HepG2 (cell line): ENCODE data around the gene FAM222A. TPM values are rescaled to one million over a fixed set of nuclear protein-coding genes. Genes with fewer than 3 reads are reported as not detected.

Experiments
- ATAC-seq: fragments of 200-7000 bp; cut with Tn5 transposase; 3 replicates; pipeline ENCODE4 v1.9.1; 2020; ENCODE audit warnings: mild to moderate bottlenecking, moderate library complexity
- BruUV-seq: library from RNA; stranded (reverse); fragments of 400-500 nt; replicated peaks from 2 replicates; lab custom pipeline; 2021; lab: Mats Ljungman, UMichigan
- CTCF ChIA-PET: fragments of 300-600 bp; formaldehyde crosslinking; extraction: SDS; loops from one replicate; lab custom pipeline; 2021; ENCODE audit warnings: low total read pairs, inconsistent platforms, low intra/inter-chr PET ratio; lab: Yijun Ruan, JAX
- POLR2A ChIA-PET: fragments of 350-600 bp; sonication (Branson Sonifier 250); formaldehyde crosslinking; loops from one replicate; lab custom pipeline; 2020; ENCODE audit warnings: antibody characterized with exemption, inconsistent platforms; lab: Yijun Ruan, JAX
- DNase-seq: peaks from one replicate; pipeline ENCODE4 v3.0.0-alpha.2; 2015; ENCODE audit warnings: low spot score
- FAIRE-seq: peaks from 3 replicates; lab custom pipeline; 2011; peaks lifted over from hg19 to GRCh38; lab: Jason Lieb, UNC
- H2AFZ ChIP-seq: one replicate; pipeline ENCODE4 v1.6.1; 2011; ENCODE audit warnings: low read length, inconsistent platforms
- H3K27ac ChIP-seq: fragments of 300-600 bp; 3 replicates; pipeline ENCODE4 v1.8.0; 2011; ENCODE audit warnings: mixed run types, mild to moderate bottlenecking, mixed read lengths, low read length, inconsistent platforms; ENCODE audit not compliant: insufficient read depth; ENCODE audit errors: extremely low read length
- H3K27me3 ChIP-seq, 2 experiments: fragments of 200-600 bp in 1 of 2; 2 replicates in 1 of 2; 3 replicates in 1 of 2; pipeline versions ENCODE4 v1.6.0 to v1.8.0; 2011; ENCODE audit warnings: low read length in 2 of 2, mild to moderate bottlenecking in 2 of 2, moderate library complexity in 2 of 2, inconsistent platforms in 1 of 2; ENCODE audit not compliant: insufficient read depth in 2 of 2, control insufficient read depth in 1 of 2
- H3K36me3 ChIP-seq, 2 experiments: fragments of 200-600 bp in 1 of 2; replicated peaks in 1 of 2; 2 replicates in 1 of 2; 3 replicates in 1 of 2; pipeline versions ENCODE4 v1.5.1 to v1.8.0; 2011; ENCODE audit warnings: low read length in 2 of 2, inconsistent platforms in 1 of 2; ENCODE audit not compliant: insufficient read depth in 2 of 2, control insufficient read depth in 1 of 2
- H3K4me1 ChIP-seq: 2 replicates; pipeline ENCODE4 v1.5.1; 2012; ENCODE audit warnings: low read length, inconsistent platforms; ENCODE audit not compliant: insufficient read depth
- H3K4me2 ChIP-seq: 2 replicates; pipeline ENCODE4 v1.6.0; 2011; ENCODE audit warnings: low read depth, low read length, inconsistent platforms
- H3K4me3 ChIP-seq, 3 experiments: fragments of 200-600 bp in 1 of 3; sonication (generic), shearing (Covaris generic) in 1 of 3; replicated peaks in 1 of 3; 2 replicates each; pipeline ENCODE4 v1.5.1; 2011 to 2016; ENCODE audit warnings: low read length in 3 of 3, inconsistent platforms in 2 of 3, low read depth in 2 of 3, mild to moderate bottlenecking in 2 of 3, control low read depth in 1 of 3, mixed read lengths in 1 of 3; ENCODE audit not compliant: insufficient read depth in 1 of 3
- H3K79me2 ChIP-seq: one replicate; pipeline ENCODE4 v1.6.1; 2011; ENCODE audit warnings: low read length, inconsistent platforms; ENCODE audit not compliant: insufficient read depth
- H3K9ac ChIP-seq: 2 replicates; pipeline ENCODE4 v1.6.0; 2011; ENCODE audit warnings: mild to moderate bottlenecking, low read depth, low read length, inconsistent platforms; ENCODE audit not compliant: insufficient read depth
- H3K9me3 ChIP-seq: 2 replicates; pipeline ENCODE4 v1.5.1; 2012; ENCODE audit warnings: mild to moderate bottlenecking, low read length
- H4K20me1 ChIP-seq: 2 replicates; pipeline ENCODE4 v1.6.0; 2011; ENCODE audit warnings: inconsistent platforms, mild to moderate bottlenecking, low read length, moderate library complexity; ENCODE audit not compliant: insufficient read depth
- BCL6 ChIP-seq: IDR thresholded peaks from 2 replicates; pipeline ENCODE4 v1.6.1; 2016; ENCODE audit warnings: missing genetic modification reagents, missing compliant biosample characterization
- CBX5 ChIP-seq: sonication (generic); formaldehyde crosslinking; IDR thresholded peaks from 2 replicates; pipeline ENCODE4 v1.4.0; 2020; ENCODE audit warnings: missing genetic modification reagents, borderline replicate concordance
- GATA4 ChIP-seq: sonication (generic); IDR thresholded peaks from 2 replicates; pipeline ENCODE4 v1.6.1; 2016; ENCODE audit warnings: antibody characterized with exemption, low read depth, borderline replicate concordance
- HNRNPL ChIP-seq: fragments of 200-400 bp; formaldehyde crosslinking; IDR thresholded peaks from 2 replicates; pipeline ENCODE4 v1.6.1; 2017; ENCODE audit warnings: mild to moderate bottlenecking, low read depth, low read length
- HOXA7 ChIP-seq: sonication (generic); formaldehyde crosslinking; IDR thresholded peaks from 2 replicates; pipeline ENCODE4 v1.8.1; 2022; ENCODE audit warnings: mild to moderate bottlenecking, missing genetic modification reagents, moderate library complexity
- SNRNP70 ChIP-seq: fragments of 200-400 bp; formaldehyde crosslinking; IDR thresholded peaks from 2 replicates; pipeline ENCODE4 v1.6.1; 2017; ENCODE audit warnings: mild to moderate bottlenecking, low read depth, low read length, moderate library complexity
- SP5 ChIP-seq: IDR thresholded peaks from 2 replicates; pipeline ENCODE4 v1.6.1; 2016; ENCODE audit warnings: low read depth, borderline replicate concordance
- ZNF101 ChIP-seq: sonication (generic); formaldehyde crosslinking; IDR thresholded peaks from 2 replicates; pipeline ENCODE4 v1.4.0; 2020; ENCODE audit warnings: mild to moderate bottlenecking, low read depth, missing genetic modification reagents, borderline replicate concordance
- WGBS: methylation state at CpG from one replicate; pipeline ENCODE4 v1.1.6; 2017; ENCODE audit warnings: low lambda C conversion rate; 5-methylcytosine and 5-hydroxymethylcytosine counted together
- in situ Hi-C: cut with HindIII; loops from 2 replicates; pipeline ENCODE4 v1.10.0; 2017; ENCODE audit warnings: low pct_unique_long_range_greater_than_20kb; ENCODE audit not compliant: extremely low pct_ligation_motif_present
- intact Hi-C: fragments of 100-400 bp; cut with micrococcal nuclease; formaldehyde crosslinking; loops from one replicate; pipeline ENCODE4 v1.10.0; 2022; ENCODE audit not compliant: unreplicated experiment
- polyA plus RNA-seq, 8 experiments: library from polyadenylated mRNA; depleted of rRNA in 3 of 8; stranded (reverse) in 7 of 8; unstranded in 1 of 8; fragments of >200 nt; fragmentation: Illumina TruSeq in 4 of 8; extraction: Trizol in 4 of 8; gene quantifications; 2 replicates each; pipeline versions ENCODE4 v1.2.1 to v1.2.3, GENCODE V29; 2011 to 2016; ENCODE audit warnings: low read depth in 4 of 8, missing spikeins in 1 of 8, mixed read lengths in 1 of 8; ENCODE audit not compliant: insufficient read depth in 1 of 8
- total RNA-seq, 5 experiments: library from RNA; depleted of rRNA; stranded (reverse); fragments of >200 nt; fragmentation: Illumina TruSeq; extraction: Trizol; gene quantifications; 2 replicates each; pipeline ENCODE4 v1.2.3, GENCODE V29; 2016; ENCODE audit warnings: low read depth in 1 of 5
- TF ChIP-seq, protein P1 (sequence below): sonication (generic); formaldehyde crosslinking; IDR thresholded peaks from 2 replicates; pipeline ENCODE4 v1.4.0; 2020; ENCODE audit warnings: missing genetic modification reagents
- TF ChIP-seq, protein P2 (sequence below): IDR thresholded peaks from 2 replicates; pipeline ENCODE4 v1.6.1; 2012; ENCODE audit warnings: low read length, improper control_type of control experiment

Gene FAM222A
- total and polyA plus RNA-seq, 2 of the 13 experiments (the other 11 are each of a cell fraction or from before 2014, with no cell fraction given), result 2.7 to 9.6 TPM

DNA sequence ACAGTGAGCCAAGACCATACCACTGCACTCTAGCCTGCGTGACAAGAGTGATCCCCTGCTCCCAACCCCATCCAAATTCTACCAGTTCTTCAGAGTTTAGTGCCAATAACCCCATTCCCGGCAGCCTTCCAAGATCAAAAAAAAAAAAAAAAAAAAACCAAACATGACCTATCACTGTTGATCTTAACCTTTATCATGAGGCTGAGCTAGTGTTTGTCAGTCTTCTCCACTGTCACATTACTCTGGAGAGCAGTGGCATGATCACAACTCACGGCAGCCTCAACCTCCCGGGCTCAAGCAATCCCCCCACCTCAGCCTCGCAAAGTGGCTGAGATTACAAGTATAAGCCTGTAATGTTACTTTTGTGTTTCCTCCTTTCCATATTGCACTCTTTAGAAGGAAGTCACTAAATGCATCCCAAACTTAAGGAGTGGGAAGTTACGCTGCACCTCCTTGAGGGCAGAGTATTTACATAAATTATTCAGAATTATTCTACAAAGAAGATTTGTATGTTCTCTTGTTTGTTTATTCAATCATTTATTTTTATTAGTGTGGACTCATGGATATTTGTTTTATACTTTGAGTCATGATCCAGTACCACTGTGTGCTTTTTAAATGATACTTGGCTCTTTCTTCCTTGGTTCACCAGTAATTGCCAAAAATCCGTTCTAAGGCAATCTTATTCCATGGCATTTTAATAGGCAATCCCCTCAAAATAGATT is 31.5 kb upstream of the FAM222A start:
- no peak overlapping the region for H3K4me3 ChIP-seq
- H3K79me2 ChIP-seq, result no peaks in the 10 kb centered on the region
- H3K9me3 ChIP-seq, result no peaks in the 10 kb centered on the region
- peaks cover 1 to 12% of the 10 kb centered on the region in 2 experiments; a peak in 2 of 5 replicates for H3K27me3 ChIP-seq
- in situ Hi-C loops (no loop called here), intact Hi-C loops (no loop called here)
- 34% methylated on average over 7 of the region's 7 CpGs for WGBS
- no TSS peak for BruUV-seq
- no peak overlapping the region for H2AFZ ChIP-seq
- no peak for TF ChIP-seq HOXA7
- TF ChIP-seq, protein P1, sequence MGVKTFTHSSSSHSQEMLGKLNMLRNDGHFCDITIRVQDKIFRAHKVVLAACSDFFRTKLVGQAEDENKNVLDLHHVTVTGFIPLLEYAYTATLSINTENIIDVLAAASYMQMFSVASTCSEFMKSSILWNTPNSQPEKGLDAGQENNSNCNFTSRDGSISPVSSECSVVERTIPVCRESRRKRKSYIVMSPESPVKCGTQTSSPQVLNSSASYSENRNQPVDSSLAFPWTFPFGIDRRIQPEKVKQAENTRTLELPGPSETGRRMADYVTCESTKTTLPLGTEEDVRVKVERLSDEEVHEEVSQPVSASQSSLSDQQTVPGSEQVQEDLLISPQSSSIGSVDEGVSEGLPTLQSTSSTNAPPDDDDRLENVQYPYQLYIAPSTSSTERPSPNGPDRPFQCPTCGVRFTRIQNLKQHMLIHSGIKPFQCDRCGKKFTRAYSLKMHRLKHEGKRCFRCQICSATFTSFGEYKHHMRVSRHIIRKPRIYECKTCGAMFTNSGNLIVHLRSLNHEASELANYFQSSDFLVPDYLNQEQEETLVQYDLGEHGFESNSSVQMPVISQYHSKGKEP, result no peak
- no peak for TF ChIP-seq BCL6 (CRISPR knock-in tag)
- no peak for TF ChIP-seq ZNF101 (CRISPR knock-in tag)
- no peak for TF ChIP-seq GATA4
- no peak for TF ChIP-seq SP5 (CRISPR knock-in tag)
- no peak for TF ChIP-seq HNRNPL
- TF ChIP-seq, protein P2, sequence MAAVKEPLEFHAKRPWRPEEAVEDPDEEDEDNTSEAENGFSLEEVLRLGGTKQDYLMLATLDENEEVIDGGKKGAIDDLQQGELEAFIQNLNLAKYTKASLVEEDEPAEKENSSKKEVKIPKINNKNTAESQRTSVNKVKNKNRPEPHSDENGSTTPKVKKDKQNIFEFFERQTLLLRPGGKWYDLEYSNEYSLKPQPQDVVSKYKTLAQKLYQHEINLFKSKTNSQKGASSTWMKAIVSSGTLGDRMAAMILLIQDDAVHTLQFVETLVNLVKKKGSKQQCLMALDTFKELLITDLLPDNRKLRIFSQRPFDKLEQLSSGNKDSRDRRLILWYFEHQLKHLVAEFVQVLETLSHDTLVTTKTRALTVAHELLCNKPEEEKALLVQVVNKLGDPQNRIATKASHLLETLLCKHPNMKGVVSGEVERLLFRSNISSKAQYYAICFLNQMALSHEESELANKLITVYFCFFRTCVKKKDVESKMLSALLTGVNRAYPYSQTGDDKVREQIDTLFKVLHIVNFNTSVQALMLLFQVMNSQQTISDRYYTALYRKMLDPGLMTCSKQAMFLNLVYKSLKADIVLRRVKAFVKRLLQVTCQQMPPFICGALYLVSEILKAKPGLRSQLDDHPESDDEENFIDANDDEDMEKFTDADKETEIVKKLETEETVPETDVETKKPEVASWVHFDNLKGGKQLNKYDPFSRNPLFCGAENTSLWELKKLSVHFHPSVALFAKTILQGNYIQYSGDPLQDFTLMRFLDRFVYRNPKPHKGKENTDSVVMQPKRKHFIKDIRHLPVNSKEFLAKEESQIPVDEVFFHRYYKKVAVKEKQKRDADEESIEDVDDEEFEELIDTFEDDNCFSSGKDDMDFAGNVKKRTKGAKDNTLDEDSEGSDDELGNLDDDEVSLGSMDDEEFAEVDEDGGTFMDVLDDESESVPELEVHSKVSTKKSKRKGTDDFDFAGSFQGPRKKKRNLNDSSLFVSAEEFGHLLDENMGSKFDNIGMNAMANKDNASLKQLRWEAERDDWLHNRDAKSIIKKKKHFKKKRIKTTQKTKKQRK, result no peak
- no peak for TF ChIP-seq SNRNP70
- TF ChIP-seq CBX5 (CRISPR knock-in tag), result no peak
- no peak overlapping the region for H3K9ac ChIP-seq
- ChIA-PET CTCF (no interaction called here), POLR2A (no interaction called here)
- H3K27ac ChIP-seq, result no peak overlapping the region
- no peak for DNase-seq
- H3K4me2 ChIP-seq, result no peak overlapping the region
- no peaks in the 10 kb centered on the region for H4K20me1 ChIP-seq
- ATAC-seq, result no peak
- peaks cover 38% of the 10 kb centered on the region for H3K4me1 ChIP-seq
- H3K36me3 ChIP-seq, result no peaks in the 10 kb centered on the region
- FAIRE-seq, result no peak
